HG03135 (cell line): ENCODE results near the gene FOXO4.

Experiments used
- ATAC-seq: cut with Tn5 transposase; IDR thresholded peaks from one replicate; pipeline ENCODE4 v1.9.1; 2021; ENCODE audit warnings: mild to moderate bottlenecking, moderate library complexity; ENCODE audit not compliant: unreplicated experiment

Gene FOXO4

DNA sequence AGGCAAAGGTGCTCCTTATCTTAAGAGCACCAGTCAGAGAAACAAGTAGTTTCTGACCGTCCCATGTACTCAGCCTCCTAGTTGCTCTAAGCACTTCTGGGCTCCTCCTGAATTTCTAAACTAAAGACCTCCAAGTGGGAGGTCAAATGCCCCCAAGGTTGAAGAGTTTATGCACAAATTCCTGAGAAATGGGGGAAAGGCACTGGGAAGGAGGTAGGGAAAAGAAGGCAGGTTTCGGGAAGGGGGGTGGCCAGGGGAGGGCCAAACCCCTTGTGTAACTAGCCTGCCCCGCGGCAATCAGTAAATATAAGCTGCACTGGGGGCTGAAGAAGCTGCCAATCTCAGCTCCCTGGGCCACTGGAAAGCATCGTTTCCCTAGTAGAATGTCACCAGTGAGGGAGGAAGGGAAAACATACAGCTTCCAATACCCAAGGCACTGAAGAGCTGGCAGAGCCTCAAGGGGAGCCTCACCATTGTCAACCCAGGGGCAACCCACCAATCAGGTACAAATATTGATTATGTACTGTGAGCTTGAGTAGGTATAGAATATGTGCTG, 3.4 kb downstream of the FOXO4 start:
- no peak for ATAC-seq

GRCh38 chrX:71099736-71100135, 4.1 kb downstream of the FOXO4 start:
- ATAC-seq, result no peak

DNA sequence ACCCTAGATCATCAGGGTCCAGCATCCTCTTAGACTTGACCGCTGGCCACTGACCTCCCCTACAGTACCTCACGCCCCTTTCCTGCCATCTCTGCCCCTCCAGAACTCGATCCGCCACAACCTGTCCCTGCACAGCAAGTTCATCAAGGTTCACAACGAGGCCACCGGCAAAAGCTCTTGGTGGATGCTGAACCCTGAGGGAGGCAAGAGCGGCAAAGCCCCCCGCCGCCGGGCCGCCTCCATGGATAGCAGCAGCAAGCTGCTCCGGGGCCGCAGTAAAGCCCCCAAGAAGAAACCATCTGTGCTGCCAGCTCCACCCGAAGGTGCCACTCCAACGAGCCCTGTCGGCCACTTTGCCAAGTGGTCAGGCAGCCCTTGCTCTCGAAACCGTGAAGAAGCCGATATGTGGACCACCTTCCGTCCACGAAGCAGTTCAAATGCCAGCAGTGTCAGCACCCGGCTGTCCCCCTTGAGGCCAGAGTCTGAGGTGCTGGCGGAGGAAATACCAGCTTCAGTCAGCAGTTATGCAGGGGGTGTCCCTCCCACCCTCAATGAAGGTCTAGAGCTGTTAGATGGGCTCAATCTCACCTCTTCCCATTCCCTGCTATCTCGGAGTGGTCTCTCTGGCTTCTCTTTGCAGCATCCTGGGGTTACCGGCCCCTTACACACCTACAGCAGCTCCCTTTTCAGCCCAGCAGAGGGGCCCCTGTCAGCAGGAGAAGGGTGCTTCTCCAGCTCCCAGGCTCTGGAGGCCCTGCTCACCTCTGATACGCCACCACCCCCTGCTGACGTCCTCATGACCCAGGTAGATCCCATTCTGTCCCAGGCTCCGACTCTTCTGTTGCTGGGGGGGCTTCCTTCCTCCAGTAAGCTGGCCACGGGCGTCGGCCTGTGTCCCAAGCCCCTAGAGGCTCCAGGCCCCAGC, 5.2 kb downstream of the FOXO4 start:
- no peak for ATAC-seq

GRCh38 chrX:71102292-71102691, 6.6 kb downstream of the FOXO4 start:
- no peak for ATAC-seq

DNA sequence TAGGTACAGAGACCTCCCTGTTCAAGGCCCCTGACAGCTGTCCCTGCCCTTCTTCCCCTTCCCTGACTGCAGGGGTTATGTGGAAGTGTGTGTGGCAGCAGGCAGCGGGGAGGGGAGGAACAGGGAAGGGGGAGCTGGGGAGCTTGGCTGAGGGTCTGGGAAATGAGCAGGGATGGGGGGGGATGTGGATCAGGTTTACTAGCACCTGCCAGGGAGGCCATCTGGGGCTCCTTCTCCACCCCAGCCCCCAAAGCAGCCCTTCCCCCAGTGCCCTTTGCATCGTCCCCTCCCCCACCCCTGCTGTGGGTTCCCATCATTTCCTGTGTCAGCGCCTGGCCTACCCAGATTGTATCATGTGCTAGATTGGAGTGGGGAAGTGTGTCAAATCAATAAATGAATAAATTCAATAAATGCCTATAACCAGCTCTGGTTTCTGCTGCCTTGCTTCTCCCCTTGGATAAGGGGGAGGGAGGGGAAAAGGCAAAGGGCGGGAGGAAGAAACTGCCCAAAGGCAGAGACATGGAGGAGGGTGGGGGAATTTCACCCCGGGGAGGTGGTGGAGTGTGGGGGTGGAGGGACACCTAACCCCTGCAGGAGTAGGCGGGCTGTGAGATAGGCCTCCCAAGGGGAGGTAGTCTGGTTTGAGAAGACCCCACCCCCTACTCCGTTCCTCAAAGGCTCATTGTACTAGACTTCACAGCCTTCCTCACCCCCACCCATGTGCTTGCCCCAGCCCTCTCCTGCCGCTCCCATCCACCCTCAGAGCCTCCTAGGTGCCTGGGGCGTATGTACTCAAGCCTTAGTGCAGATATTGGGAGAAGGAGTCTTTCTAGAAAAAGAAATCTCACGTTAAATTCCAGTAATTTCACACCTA, 7.7 kb downstream of the FOXO4 start:
- ATAC-seq, result peak; percentile 43

DNA sequence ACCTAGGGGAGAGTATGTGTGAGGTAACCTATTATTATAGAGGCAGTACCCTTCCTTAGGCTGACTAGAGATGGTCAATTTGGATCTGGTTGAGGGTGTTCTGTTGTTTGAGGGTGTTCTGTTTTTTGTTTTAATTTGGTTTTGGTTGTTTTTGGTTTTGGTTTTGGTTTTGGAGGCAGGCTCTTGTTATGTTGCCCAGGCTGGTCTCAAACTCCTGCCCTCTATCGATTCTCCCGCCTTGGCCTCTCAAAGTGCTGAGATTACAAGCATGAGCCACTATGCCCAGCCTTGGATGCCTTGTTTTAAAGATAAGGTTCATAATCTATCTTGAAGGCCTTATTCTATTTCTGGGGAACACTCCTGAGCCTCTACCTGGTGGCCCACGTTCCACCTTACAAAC, 10.0 kb downstream of the FOXO4 start:
- ATAC-seq, result no peak

DNA sequence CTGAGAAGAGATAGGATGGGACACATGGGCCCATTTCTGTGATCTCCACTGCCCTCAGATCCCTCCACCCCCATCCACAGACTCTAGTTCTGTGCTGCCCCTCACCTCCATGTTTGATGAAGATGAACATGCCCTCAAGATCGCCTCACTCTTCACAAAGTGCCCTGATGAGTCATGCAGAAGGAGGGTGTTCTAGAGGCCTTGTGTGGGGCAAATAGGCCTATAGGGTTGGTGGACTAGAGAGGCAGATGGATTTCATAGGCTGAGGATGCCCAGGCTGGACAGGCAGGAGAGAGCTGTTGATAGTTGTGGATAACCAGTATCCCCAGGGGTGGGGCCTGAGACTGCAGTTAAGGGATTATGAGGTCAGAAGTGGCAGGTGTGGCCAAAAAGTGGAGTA, 10.8 kb downstream of the FOXO4 start, which contains the start of gene CXorf65:
Gene CXorf65 (minus strand): TSS at position 314 of the 400 bp plus-strand sequence. CDS start 184 bp downstream, at position 130.
- no peak for ATAC-seq

- no peak for ATAC-seq
These were observed 11.6 kb downstream of the FOXO4 start for GRCh38 chrX:71107245-71107644.

DNA sequence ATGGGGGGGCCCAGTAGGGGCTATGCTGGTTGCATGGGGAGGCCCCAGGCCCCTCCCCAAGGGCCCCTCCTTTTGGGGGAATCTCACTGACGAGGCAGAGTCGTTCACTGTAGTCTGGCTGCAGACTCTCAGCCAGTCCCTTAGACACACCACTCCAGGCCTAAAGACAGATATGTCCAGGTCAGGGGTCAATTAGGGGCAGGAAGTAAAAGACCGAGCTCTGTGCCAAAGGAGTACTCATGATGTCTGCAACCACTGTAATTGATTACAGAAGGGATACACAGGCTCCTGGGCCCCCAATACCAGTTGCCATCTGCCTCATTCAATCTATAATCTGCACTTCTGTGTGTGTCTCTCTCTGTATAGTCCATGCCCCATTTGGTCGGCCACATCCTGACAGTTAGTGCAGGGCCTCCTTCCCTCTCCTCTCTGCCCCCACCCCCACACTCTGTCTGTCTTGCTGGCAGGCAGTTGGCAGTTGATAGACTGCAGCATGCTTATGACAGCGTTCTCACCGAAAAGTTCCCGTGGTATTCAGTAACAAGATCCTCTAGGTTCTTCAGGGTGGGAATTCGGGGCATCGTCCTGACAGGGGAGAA, 12.2 kb downstream of the FOXO4 start:
- no peak for ATAC-seq

DNA sequence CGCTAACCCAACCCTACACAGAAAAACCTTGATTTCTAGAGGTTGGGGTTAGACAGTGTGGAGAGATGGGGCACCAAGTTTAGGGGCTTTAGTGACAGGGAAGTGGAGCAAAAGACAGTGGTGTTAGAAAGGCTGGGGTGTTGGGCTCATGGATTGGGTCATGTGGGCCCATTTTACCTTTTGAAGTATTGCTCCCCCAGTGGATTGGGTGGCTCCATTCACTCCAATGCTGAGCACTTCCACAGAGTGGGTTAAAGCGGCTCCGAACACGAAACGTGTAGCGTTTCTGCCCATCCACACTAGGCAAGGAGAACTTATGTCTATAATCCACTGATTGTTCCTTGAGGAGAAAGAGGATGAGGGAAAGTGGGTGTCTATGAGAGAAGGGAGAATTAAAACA, 13.4 kb downstream of the FOXO4 start:
- ATAC-seq, result no peak

DNA sequence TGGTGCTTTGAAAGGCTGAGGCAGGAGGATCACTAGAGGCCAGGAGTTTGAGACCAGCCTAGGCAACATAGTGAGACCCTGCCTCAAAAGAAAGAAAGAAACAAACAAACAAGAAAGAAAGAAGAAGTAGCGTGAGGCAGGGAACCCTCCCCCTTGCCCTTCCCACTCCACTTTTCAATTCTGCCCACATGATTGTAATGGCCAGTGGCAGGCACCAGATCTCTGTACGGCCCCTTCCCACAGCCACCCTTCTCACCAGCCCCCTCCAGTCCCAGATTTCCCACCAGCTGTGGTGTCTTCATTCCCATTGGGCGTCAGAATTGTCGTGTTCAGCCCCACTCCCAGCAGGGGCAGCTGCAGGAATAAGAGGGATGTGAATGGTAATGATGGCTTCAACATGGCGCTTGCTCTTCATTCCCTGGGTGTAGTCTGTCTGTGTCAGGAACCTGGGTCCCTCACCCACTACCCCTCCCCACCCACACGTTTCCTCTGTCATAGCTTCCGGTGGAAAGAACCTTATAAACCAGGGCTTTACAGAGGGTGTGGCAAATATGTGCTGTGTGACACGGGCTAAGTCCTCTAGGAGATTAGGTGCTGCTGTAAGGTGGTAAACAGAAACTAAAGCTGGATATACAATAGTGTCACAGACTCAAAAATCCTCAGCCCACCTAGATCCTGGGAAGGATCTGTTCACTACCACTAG, 15.6 kb downstream of the FOXO4 start, which contains the start of gene IL2RG:
Gene IL2RG (minus strand): TSS at position 437 of the 703 bp plus-strand sequence. CDS start 38 bp downstream, at position 399.
- peak; percentile 85 for ATAC-seq

- peak; percentile 9 for ATAC-seq
These were observed 16.3 kb downstream of the FOXO4 start for GRCh38 chrX:71111921-71112431.

GRCh38 chrX:71117358-71117757, 21.7 kb downstream of the FOXO4 start:
- ATAC-seq, result no peak

GRCh38 chrX:71118032-71118984, 22.7 kb downstream of the FOXO4 start, which contains the start of gene MED12:
MED12 (plus strand) TSS chrX:71118596; CDS start chrX:71118755, 159 bp downstream.
- ATAC-seq, result peak; percentile 87

DNA sequence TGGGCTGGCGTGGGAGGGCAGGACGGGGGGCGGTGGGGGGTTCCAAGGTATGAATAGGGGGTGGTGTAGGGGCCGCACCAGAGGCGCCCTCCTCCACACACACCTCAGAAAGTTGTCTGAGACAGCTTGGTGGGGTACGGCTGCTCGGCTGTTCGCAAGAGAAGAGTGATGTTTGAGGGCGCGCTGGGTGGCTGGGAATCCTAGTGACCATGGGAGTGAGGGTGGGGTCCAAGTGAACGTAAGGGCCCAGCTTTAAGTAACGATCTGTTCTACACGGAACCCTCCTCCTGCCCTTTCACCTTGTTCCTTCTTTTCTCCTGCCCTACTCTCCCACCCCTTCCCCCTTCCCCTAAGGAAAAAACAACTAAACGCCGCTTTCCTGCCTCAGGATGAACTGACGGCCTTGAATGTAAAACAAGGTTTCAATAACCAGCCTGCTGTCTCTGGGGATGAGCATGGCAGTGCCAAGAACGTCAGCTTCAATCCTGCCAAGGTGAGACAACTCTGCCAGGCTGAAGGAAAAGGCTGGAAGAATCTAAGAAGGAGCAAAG, 23.4 kb downstream of the FOXO4 start:
- ATAC-seq, result no peak

GRCh38 chrX:71128166-71128833, 32.6 kb downstream of the FOXO4 start:
- ATAC-seq, result no peak

DNA sequence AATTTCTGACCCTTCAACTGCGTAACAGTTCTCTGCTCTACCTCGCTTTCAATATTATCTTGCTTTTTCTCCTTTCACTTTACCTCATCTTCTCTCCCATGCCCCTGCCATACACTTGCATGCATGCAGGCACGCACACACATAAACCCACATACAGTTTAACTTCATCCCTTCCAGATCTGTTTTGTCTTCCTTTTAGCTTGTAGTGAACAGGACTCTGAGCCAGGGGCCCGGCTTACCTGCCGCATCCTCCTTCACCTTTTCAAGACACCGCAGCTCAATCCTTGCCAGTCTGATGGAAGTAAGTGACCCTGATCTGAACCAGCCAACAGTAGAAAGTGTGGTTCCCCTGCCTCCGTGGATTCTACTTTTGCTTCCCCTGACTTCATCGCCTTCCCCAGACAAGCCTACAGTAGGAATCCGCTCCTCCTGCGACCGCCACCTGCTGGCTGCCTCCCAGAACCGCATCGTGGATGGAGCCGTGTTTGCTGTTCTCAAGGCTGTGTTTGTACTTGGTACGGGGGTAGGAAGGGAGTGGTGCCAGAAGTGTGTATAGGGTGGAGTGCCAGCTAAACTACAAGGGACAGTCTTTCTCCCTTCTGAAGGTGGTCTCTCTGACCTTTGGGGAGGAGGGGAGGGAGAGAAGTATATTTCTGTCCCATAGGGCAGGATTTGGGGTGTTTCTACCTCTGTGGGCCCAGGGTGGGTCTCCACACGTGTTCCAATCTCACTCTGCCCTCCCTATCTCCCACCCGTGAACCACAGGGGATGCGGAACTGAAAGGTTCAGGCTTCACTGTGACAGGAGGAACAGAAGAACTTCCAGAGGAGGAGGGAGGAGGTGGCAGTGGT, 33.5 kb downstream of the FOXO4 start:
- no peak for ATAC-seq
